ENCODE measurements around the gene PLAAT2. TPM values are rescaled to one million over a fixed set of nuclear protein-coding genes. Genes with fewer than 3 reads are reported as not detected.

PLAAT2 gene
- total RNA-seq, 2 experiments from 2014 or later, result 0.57 TPM; not detected in 1

GRCh38 chr11:63572026-63572688, 9.0 kb upstream of the PLAAT2 start:
- ATAC-seq, result no peak
- H3K36me3 Mint-ChIP-seq (ENCODE audit: low read depth), result peaks cover 15% of the 10 kb centered on the region
- H3K9me3 Mint-ChIP-seq (ENCODE audit: insufficient read depth), result no peaks in the 10 kb centered on the region
- peaks cover 2% of the 10 kb centered on the region for H3K27me3 Mint-ChIP-seq (ENCODE audit: low read depth)
- ChIA-PET POLR2A (no interaction called here), CTCF (no interaction called here)
- DNase-seq, result no peak
- H3K4me3 Mint-ChIP-seq, result no peak overlapping the region
- H3K27ac Mint-ChIP-seq, result no peak overlapping the region
- peaks cover 32% of the 10 kb centered on the region for H3K4me1 Mint-ChIP-seq (ENCODE audit: low read depth)

GRCh38 chr11:63569570-63569969, 6.4 kb upstream of the PLAAT2 start:
- H3K9me3 Mint-ChIP-seq (ENCODE audit: insufficient read depth), result no peaks in the 10 kb centered on the region
- peaks cover 11% of the 10 kb centered on the region for H3K36me3 Mint-ChIP-seq (ENCODE audit: low read depth)
- peaks cover 2% of the 10 kb centered on the region for H3K27me3 Mint-ChIP-seq (ENCODE audit: low read depth)
- ATAC-seq (no peak), DNase-seq (no peak)
- no peak overlapping the region for H3K27ac Mint-ChIP-seq
- ChIA-PET POLR2A (no interaction called here), CTCF (no interaction called here)
- H3K4me1 Mint-ChIP-seq (ENCODE audit: low read depth), result peaks cover 40% of the 10 kb centered on the region
- H3K4me3 Mint-ChIP-seq, result no peak overlapping the region

- CTCF ChIA-PET, result interaction anchor here (1.2 to 6.4 kb wide), 8 partner anchors 8 to 88 kb away, joined by 3 to 39 read pairs (median 6); partner anchors contain the start of gene PLAAT4
- H3K36me3 Mint-ChIP-seq (ENCODE audit: low read depth), result no peaks in the 10 kb centered on the region
These were observed 4.1 kb upstream of the PLAAT2 start for GRCh38 chr11:63567044-63567840.

DNA sequence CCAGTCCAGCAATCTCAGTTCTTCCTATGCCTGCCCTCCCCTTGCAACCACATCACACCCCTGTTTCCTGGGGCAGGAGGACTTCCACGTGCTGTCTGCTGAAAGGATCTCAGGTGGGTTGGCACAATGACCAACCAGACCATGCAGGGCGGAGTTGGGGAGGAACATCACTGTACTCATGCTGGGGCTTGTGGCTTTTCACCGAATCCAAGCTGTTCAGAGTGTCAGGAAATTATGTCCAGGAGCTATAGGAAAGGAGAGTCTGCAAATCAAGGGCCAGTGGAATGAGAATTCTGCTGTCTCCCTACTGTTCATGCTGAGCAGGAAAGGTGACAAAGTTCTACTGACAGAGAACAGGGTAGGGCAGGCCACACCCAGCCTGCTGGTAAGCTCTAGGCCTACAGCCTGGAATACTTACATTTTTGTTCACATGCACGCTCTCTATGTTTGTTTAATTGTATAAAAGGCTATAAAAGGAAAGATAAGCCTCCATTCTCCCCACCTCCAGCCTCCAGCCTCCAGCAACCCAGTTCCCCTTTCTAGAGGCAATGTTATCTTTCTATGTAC, 1.7 kb upstream of the PLAAT2 start:
- peak overlapping the region; percentile 75 for H3K27ac Mint-ChIP-seq
- ATAC-seq (no peak), DNase-seq (no peak)
- peaks cover 64% of the 10 kb centered on the region for H3K4me1 Mint-ChIP-seq (ENCODE audit: low read depth)
- H3K9me3 Mint-ChIP-seq (ENCODE audit: insufficient read depth), result no peaks in the 10 kb centered on the region
- H3K27me3 Mint-ChIP-seq (ENCODE audit: low read depth), result no peaks in the 10 kb centered on the region
- POLR2A ChIA-PET, result interaction anchor here (1.0 to 5.5 kb wide), 2 partner anchors 11 to 29 kb away, joined by 3 to 27 read pairs; partner anchors contain the start of gene PLAAT4
- CTCF ChIA-PET, result interaction anchor here (2.1 to 6.4 kb wide), 2 partner anchors 12 to 28 kb away, joined by 8 to 39 read pairs; partner anchors contain the start of gene PLAAT4
- no peak overlapping the region for H3K4me3 Mint-ChIP-seq
- H3K36me3 Mint-ChIP-seq (ENCODE audit: low read depth), result no peaks in the 10 kb centered on the region

More at GRCh38 chr11:63567044-63567840, 4.1 kb upstream of the PLAAT2 start:
- H3K4me1 Mint-ChIP-seq (ENCODE audit: low read depth), result peaks cover 48% of the 10 kb centered on the region
- ATAC-seq (peak; percentile 81), DNase-seq (peak; percentile 66)
- peak overlapping the region; percentile 12 for H3K4me3 Mint-ChIP-seq
- H3K27ac Mint-ChIP-seq, result peak overlapping the region; percentile 74
- peaks cover 2% of the 10 kb centered on the region for H3K27me3 Mint-ChIP-seq (ENCODE audit: low read depth)
- POLR2A ChIA-PET, result interaction anchor here (0.6 to 5.5 kb wide), 7 partner anchors 8 to 685 kb away, joined by 3 to 27 read pairs (median 4); partner anchors contain the start of gene PLAAT4
- H3K9me3 Mint-ChIP-seq (ENCODE audit: insufficient read depth), result no peaks in the 10 kb centered on the region

GRCh38 chr11:63564056-63564774, 1.0 kb upstream of the PLAAT2 start:
- ChIA-PET POLR2A (interaction anchor here (0.6 to 5.5 kb wide), 5 partner anchors 10 to 28 kb away, joined by 3 to 27 read pairs (median 4); partner anchors contain the start of gene PLAAT4), CTCF (interaction anchor here (2.1 to 6.4 kb wide), 2 partner anchors 11 to 27 kb away, joined by 8 to 39 read pairs; partner anchors contain the start of gene PLAAT4)
- no peaks in the 10 kb centered on the region for H3K9me3 Mint-ChIP-seq (ENCODE audit: insufficient read depth)
- no peaks in the 10 kb centered on the region for H3K27me3 Mint-ChIP-seq (ENCODE audit: low read depth)
- peak; percentile 65 for ATAC-seq
- DNase-seq, result peak; percentile 59
- peaks cover 66% of the 10 kb centered on the region for H3K4me1 Mint-ChIP-seq (ENCODE audit: low read depth)
- peak overlapping the region; percentile 75 for H3K27ac Mint-ChIP-seq
- H3K36me3 Mint-ChIP-seq (ENCODE audit: low read depth), result no peaks in the 10 kb centered on the region
- no peak overlapping the region for H3K4me3 Mint-ChIP-seq

GRCh38 chr11:63560506-63561180, 2.5 kb downstream of the PLAAT2 start:
- no peak for ATAC-seq
- CTCF ChIA-PET, result interaction anchor here (1.3 to 1.8 kb wide), 2 partner anchors 9 to 81 kb away, joined by 3 to 4 read pairs; no protein-coding TSS in a partner anchor
- Mint-ChIP-seq H3K36me3 (ENCODE audit: low read depth) (no peaks in the 10 kb centered on the region), H3K4me1 (ENCODE audit: low read depth) (peaks cover 55% of the 10 kb centered on the region), H3K4me3 (no peak overlapping the region), H3K9me3 (ENCODE audit: insufficient read depth) (no peaks in the 10 kb centered on the region), H3K27ac (peak overlapping the region; percentile 18), H3K27me3 (ENCODE audit: low read depth) (no peaks in the 10 kb centered on the region)
- DNase-seq, result no peak
- POLR2A ChIA-PET, result interaction anchor here (2.2 kb wide), 1 partner anchor 10 kb away, joined by 7 read pairs; no protein-coding TSS in a partner anchor

DNA sequence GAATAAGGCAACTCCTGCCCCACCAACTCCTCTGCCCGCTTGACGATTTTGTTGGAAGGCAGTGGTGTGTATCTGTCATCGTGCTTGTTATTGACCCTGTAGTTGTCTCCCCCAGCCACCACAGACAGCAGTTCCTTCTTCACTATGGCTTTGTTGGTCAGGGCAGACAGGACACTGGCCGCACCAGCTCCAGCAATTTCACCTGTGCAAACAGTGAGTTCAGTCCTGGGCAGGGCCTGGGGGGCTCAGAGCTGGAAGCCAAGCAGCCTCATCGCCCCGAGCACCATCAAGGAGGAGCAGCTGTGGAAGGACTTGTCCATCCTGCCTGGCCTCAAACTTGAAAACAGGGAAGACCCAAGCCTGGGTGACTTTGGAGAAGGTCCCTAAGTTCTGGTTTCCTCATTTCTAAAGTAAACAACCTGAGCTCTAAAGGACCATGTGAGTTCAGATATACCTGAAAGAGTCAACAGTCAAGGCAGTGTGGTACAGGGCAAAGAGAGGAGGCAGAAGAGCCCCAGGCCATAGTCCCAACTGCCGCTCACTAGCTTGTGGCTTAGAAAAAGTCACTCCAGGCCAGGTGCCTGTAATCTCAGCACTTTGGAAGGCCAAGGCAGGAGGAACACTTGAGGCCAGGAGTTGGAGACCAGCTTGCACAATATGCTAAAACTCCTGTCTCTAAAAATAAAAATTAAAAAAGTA, 4.6 kb downstream of the PLAAT2 start:
- POLR2A ChIA-PET, result interaction anchor here (0.8 kb wide), 1 partner anchor 9 kb away, joined by 4 read pairs; no protein-coding TSS in a partner anchor
- Mint-ChIP-seq H3K4me3 (no peak overlapping the region), H3K4me1 (ENCODE audit: low read depth) (peaks cover 54% of the 10 kb centered on the region), H3K36me3 (ENCODE audit: low read depth) (peaks cover 3% of the 10 kb centered on the region), H3K27ac (no peak overlapping the region), H3K27me3 (ENCODE audit: low read depth) (no peaks in the 10 kb centered on the region), H3K9me3 (ENCODE audit: insufficient read depth) (no peaks in the 10 kb centered on the region)
- CTCF ChIA-PET, result interaction anchor here (0.8 to 0.9 kb wide), 2 partner anchors 9 to 79 kb away, joined by 3 read pairs; no protein-coding TSS in a partner anchor
- ATAC-seq (no peak), DNase-seq (no peak)

DNA sequence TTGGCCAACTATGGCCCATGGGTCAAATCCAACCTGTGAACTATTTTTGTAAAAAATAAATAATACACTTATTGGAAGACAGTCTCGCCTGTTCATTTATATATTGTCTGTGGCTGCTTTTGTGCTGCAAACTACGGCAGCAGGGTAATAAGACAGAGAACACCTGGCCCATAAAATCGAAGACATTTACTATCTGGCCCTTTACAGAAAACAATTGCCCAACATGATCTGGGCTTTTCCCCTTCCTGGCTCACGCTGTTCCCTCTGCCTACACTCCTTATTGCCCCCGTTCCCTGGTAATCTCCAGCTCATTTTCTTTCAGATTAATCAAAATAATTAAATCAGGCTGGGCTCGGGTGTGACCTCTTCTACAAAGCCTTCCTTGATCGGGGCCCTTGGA, 5.6 kb downstream of the PLAAT2 start:
- Mint-ChIP-seq H3K36me3 (ENCODE audit: low read depth) (peaks cover 8% of the 10 kb centered on the region), H3K4me3 (no peak overlapping the region), H3K4me1 (ENCODE audit: low read depth) (peaks cover 56% of the 10 kb centered on the region), H3K27ac (no peak overlapping the region), H3K9me3 (ENCODE audit: insufficient read depth) (no peaks in the 10 kb centered on the region), H3K27me3 (ENCODE audit: low read depth) (no peaks in the 10 kb centered on the region)
- ChIA-PET CTCF (interaction anchor here (2.1 kb wide), 1 partner anchor 9 kb away, joined by 7 read pairs; no protein-coding TSS in a partner anchor), POLR2A (no interaction called here)
- ATAC-seq (no peak), DNase-seq (no peak)

DNA sequence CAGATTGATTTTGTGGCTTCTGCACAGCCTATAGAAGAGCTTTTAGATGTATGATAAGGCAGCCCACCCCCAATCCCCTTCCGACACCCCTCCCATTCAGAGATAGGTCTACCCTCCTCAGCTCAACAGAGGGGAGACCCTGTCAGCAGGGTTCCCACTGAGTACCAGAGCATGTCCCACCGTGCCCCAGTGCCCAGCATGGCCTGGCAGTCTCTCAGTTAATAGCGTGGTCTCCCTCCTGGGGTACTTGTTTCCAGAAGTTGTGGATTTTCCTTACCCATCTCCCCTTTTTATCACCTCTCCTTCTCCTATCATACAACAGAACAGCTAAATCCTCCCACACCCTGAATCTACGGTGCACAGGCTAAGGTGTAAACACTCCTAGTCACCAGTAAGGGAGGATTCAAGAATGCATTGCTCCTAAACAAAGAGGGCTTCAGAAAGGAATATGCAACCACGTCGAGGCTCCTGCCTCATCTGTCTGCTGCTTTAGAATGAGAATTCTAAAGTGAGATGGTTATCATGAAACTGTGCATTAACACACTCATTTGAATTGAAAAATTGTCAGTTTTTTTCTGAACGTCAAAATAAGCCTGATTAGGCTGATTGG, 6.7 kb downstream of the PLAAT2 start:
- H3K4me3 Mint-ChIP-seq, result no peak overlapping the region
- H3K27me3 Mint-ChIP-seq (ENCODE audit: low read depth), result no peaks in the 10 kb centered on the region
- no peak overlapping the region for H3K27ac Mint-ChIP-seq
- CTCF ChIA-PET, result interaction anchor here (2.1 kb wide), 1 partner anchor 10 kb away, joined by 7 read pairs; no protein-coding TSS in a partner anchor
- POLR2A ChIA-PET, result no interaction called here
- no peak for ATAC-seq
- no peaks in the 10 kb centered on the region for H3K9me3 Mint-ChIP-seq (ENCODE audit: insufficient read depth)
- H3K4me1 Mint-ChIP-seq (ENCODE audit: low read depth), result peaks cover 60% of the 10 kb centered on the region
- no peak for DNase-seq
- H3K36me3 Mint-ChIP-seq (ENCODE audit: low read depth), result peaks cover 12% of the 10 kb centered on the region

DNA sequence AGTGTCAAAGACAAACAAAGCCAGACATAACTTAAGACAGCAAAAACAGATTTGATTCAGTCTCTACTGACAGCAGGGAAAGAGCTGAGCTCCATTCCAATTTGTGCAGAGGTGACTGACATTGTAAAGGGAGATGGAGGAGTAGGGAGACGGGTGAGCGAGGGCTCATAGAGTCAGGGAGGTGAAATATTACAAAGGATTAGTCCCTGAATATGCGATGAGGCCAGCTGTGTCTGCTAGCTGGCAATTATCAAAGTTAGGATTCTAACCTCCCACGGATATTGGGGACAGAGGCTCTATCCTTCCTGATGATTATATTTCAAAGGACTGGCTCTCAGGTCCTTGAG, 8.3 kb downstream of the PLAAT2 start:
- peak overlapping the region; percentile 100 for H3K27ac Mint-ChIP-seq
- CTCF ChIA-PET, result interaction anchor here (0.8 to 4.8 kb wide), 4 partner anchors 10 to 81 kb away, joined by 3 to 39 read pairs (median 18); partner anchors contain the start of genes PLAAT2 and PLAAT4
- ATAC-seq (no peak), DNase-seq (peak; percentile 9)
- no peaks in the 10 kb centered on the region for H3K27me3 Mint-ChIP-seq (ENCODE audit: low read depth)
- POLR2A ChIA-PET, result interaction anchor here (1.7 to 7.0 kb wide), 2 partner anchors 12 to 17 kb away, joined by 4 to 106 read pairs; partner anchors contain the start of gene PLAAT4
- H3K9me3 Mint-ChIP-seq (ENCODE audit: insufficient read depth), result no peaks in the 10 kb centered on the region
- peaks cover 56% of the 10 kb centered on the region for H3K4me1 Mint-ChIP-seq (ENCODE audit: low read depth)
- H3K4me3 Mint-ChIP-seq, result no peak overlapping the region
- H3K36me3 Mint-ChIP-seq (ENCODE audit: low read depth), result peaks cover 17% of the 10 kb centered on the region

Data from activated CD8-positive, alpha-beta T cell treated with anti-CD3 and anti-CD28 coated beads, Interleukin-2, amount 10 ng/mL, durations not matched to agents 7 days and 5 days (primary cell).